K562 (cell line): Measurements from ENCODE around the gene ZDHHC11. TPM values are rescaled to one million over a fixed set of nuclear protein-coding genes. Genes with fewer than 3 reads are reported as not detected.

Experiments
- ATAC-seq: fragments of 200-7000 bp; cut with Tn5 transposase; 3 replicates; pipeline ENCODE4 v1.9.1; 2020; ENCODE audit warnings: moderate library complexity
- BruUV-seq: library from RNA; stranded (reverse); fragments of 400-500 nt; replicated peaks from 2 replicates; lab custom pipeline; 2021; lab: Mats Ljungman, UMichigan
- CTCF ChIA-PET: fragments of 300-600 bp; formaldehyde crosslinking; extraction: SDS; loops from one replicate; lab custom pipeline; 2021; ENCODE audit warnings: low intra/inter-chr PET ratio; lab: Yijun Ruan, JAX
- POLR2A ChIA-PET: fragments of 300-600, 350-650 bp; sonication (Branson Sonifier 250); formaldehyde crosslinking; extraction: SDS; loops from one replicate; lab custom pipeline; 2021; ENCODE audit warnings: antibody characterized with exemption, inconsistent platforms; lab: Yijun Ruan, JAX
- DNase-seq, 4 experiments: peaks; one replicate each; pipeline versions ENCODE4 v3.0.0 to v3.0.0-alpha.2; 2011 to 2018; ENCODE audit warnings: low spot score in 3 of 4, mixed read lengths in 3 of 4; ENCODE audit errors: extremely low read depth in 1 of 4
- FAIRE-seq: peaks from 2 replicates; lab custom pipeline; 2011; peaks lifted over from hg19 to GRCh38; lab: Jason Lieb, UNC
- H2AFZ ChIP-seq: 2 replicates; pipeline ENCODE4 v1.6.0; 2011; ENCODE audit warnings: low read depth, low read length, control low read depth, inconsistent platforms
- H3K27ac ChIP-seq: fragments of 200-600 bp; 3 replicates; pipeline ENCODE4 v1.8.0; 2011; ENCODE audit warnings: low read depth, mild to moderate bottlenecking, control low read depth, inconsistent platforms, low read length, moderate library complexity, mixed read lengths; ENCODE audit errors: extremely low read depth
- H3K27me3 ChIP-seq, 2 experiments: fragments of 300-600 bp in 1 of 2; 2 replicates in 1 of 2; 3 replicates in 1 of 2; pipeline versions ENCODE4 v1.6.0 to v1.8.0; 2011; ENCODE audit warnings: inconsistent platforms in 2 of 2, low read length in 2 of 2, mild to moderate bottlenecking in 1 of 2, mixed read lengths in 1 of 2, moderate library complexity in 1 of 2; ENCODE audit not compliant: control insufficient read depth in 2 of 2, insufficient read depth in 2 of 2
- H3K36me3 ChIP-seq: fragments of 300-600 bp; 3 replicates; pipeline ENCODE4 v1.8.0; 2011; ENCODE audit warnings: mild to moderate bottlenecking, low read length, inconsistent platforms; ENCODE audit not compliant: control insufficient read depth, insufficient read depth
- H3K4me1 ChIP-seq, 2 experiments: fragments of 200-600 bp in 1 of 2; replicated peaks in 1 of 2; 2 replicates in 1 of 2; 3 replicates in 1 of 2; pipeline versions ENCODE4 v1.5.1 to v1.8.0; 2011; ENCODE audit warnings: inconsistent platforms in 2 of 2, low read length in 2 of 2, mild to moderate bottlenecking in 1 of 2, mixed read lengths in 1 of 2, moderate library complexity in 1 of 2; ENCODE audit not compliant: control insufficient read depth in 2 of 2, insufficient read depth in 2 of 2
- H3K4me2 ChIP-seq: 2 replicates; pipeline ENCODE4 v1.6.1; 2011; ENCODE audit warnings: low read length, control low read depth, inconsistent platforms, mixed read lengths; ENCODE audit not compliant: insufficient read depth
- H3K4me3 ChIP-seq: fragments of 200-600 bp; sonication (generic), shearing (Covaris generic); 2 replicates; pipeline ENCODE4 v1.5.1; 2016; ENCODE audit warnings: control low read depth, inconsistent platforms
- H3K79me2 ChIP-seq: fragments of 200-600 bp; 3 replicates; pipeline ENCODE4 v1.8.0; 2011; ENCODE audit warnings: low read length, inconsistent platforms; ENCODE audit not compliant: control insufficient read depth, insufficient read depth
- H3K9ac ChIP-seq, 2 experiments: 2 replicates each; pipeline versions ENCODE4 v1.6.0 to v1.6.1; 2011; ENCODE audit warnings: low read depth in 2 of 2, low read length in 2 of 2, control low read depth in 1 of 2, inconsistent platforms in 1 of 2, mild to moderate bottlenecking in 1 of 2, mixed read lengths in 1 of 2; ENCODE audit not compliant: insufficient read depth in 1 of 2
- H3K9me1 ChIP-seq: one replicate; pipeline ENCODE4 v1.6.0; 2011; ENCODE audit warnings: inconsistent platforms, mild to moderate bottlenecking, low read length, moderate library complexity; ENCODE audit not compliant: control insufficient read depth, insufficient read depth
- H3K9me3 ChIP-seq: replicated peaks from 2 replicates; pipeline ENCODE4 v1.5.1; 2011; ENCODE audit warnings: low read depth, low read length, inconsistent platforms; ENCODE audit not compliant: control insufficient read depth, insufficient read depth
- H4K20me1 ChIP-seq: replicated peaks from 2 replicates; pipeline ENCODE4 v1.6.1; 2011; ENCODE audit warnings: low read length, inconsistent platforms, mixed read lengths; ENCODE audit not compliant: control insufficient read depth, insufficient read depth
- MAFK ChIP-seq: IDR thresholded peaks from 2 replicates; pipeline ENCODE4 v1.6.1; 2011; ENCODE audit warnings: low read length, improper control_type of control experiment
- MTA3 ChIP-seq: fragments of 450-650 bp; formaldehyde crosslinking; IDR thresholded peaks from 2 replicates; pipeline ENCODE4 v1.6.1; 2017; ENCODE audit warnings: mild to moderate bottlenecking, borderline replicate concordance
- POLR2G ChIP-seq: fragments of 200-400 bp; formaldehyde crosslinking; IDR thresholded peaks from 2 replicates; pipeline ENCODE4 v1.6.1; 2017; ENCODE audit warnings: low read depth, mild to moderate bottlenecking, antibody characterized with exemption, low read length, moderate library complexity
- RBFOX2 ChIP-seq: fragments of 200-400 bp; formaldehyde crosslinking; IDR thresholded peaks from 2 replicates; pipeline ENCODE4 v1.6.1; 2017; ENCODE audit warnings: low read depth, mild to moderate bottlenecking, low read length, moderate library complexity
- WGBS: fragments of 100-300 bp; shearing (Covaris generic); methylation state at CpG from one replicate; pipeline ENCODE4 v1.1.6; 2016; ENCODE audit warnings: low coverage, mixed read lengths; ENCODE audit not compliant: insufficient coverage; ENCODE audit errors: missing lambda C conversion rate; 5-methylcytosine and 5-hydroxymethylcytosine counted together
- in situ Hi-C: fragments of 300-500 bp; cut with MboI; formaldehyde crosslinking; loops from 4 replicates; pipeline ENCODE4 v1.15.0; 2018; ENCODE audit warnings: inconsistent platforms, mixed read lengths
- intact Hi-C: fragments of 100-400 bp; cut with micrococcal nuclease; formaldehyde crosslinking; loops from 2 replicates; pipeline ENCODE4 v1.14.2; 2022
- polyA plus RNA-seq, 8 experiments: library from polyadenylated mRNA; depleted of rRNA in 4 of 8; stranded (reverse) in 5 of 8; unstranded in 3 of 8; fragments of >200 nt; fragmentation: Nextera tagmentation in 2 of 8; fragmentation: Illumina TruSeq in 1 of 8; extraction: Ambion mirVana in 2 of 8; extraction: Trizol in 1 of 8; gene quantifications; 2 replicates each; pipeline versions ENCODE4 v1.2.1 to v1.2.3, GENCODE V29; 2011 to 2014; ENCODE audit warnings: inconsistent platforms in 1 of 8, missing spikeins in 1 of 8
- total RNA-seq, 7 experiments: library from RNA; depleted of rRNA in 6 of 7; stranded (reverse); fragments of >200 nt in 6 of 7; fragmentation: Illumina TruSeq in 2 of 7; extraction: Trizol in 2 of 7; gene quantifications; 2 replicates each; pipeline versions ENCODE4 v1.2.1 to v1.2.3, GENCODE V29; 2011 to 2021; ENCODE audit warnings: low replicate concordance in 1 of 7
- TF ChIP-seq, protein P1 (sequence below): fragments of 450-650 bp; conservative IDR thresholded peaks from 2 replicates; pipeline ENCODE4 v1.6.1; 2016; ENCODE audit warnings: missing genetic modification characterization, low read depth, mild to moderate bottlenecking, missing compliant biosample characterization, moderate library complexity
- TF ChIP-seq, protein P2 (sequence below): fragments of 450-650 bp; IDR thresholded peaks from 2 replicates; pipeline ENCODE4 v1.6.1; 2016

Gene ZDHHC11
- total and polyA plus RNA-seq, 9 of the 15 experiments (the other 6 are each of a cell fraction or from before 2014, with no cell fraction given): 0.07 to 2.3 (median 0.52) TPM

DNA sequence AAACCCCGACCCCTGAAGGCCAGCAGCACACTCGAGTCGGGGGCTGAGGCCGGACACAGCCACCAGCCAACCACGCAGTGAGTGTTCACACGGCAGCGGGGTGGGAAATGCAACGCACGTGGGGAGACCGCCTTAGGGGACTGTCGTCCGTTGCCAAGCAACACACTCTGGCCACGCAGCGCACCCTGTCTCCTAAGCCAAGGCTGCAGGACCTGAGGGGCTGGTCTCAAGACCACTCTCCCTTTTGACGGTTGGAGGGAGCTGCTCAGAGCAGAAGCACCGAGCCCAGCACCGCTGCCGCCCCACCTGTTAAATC is 34.3 kb upstream of the ZDHHC11 start:
- POLR2A ChIA-PET: interaction anchor here (0.5 kb wide), 1 partner anchor 46 kb away, joined by 3 read pairs; no protein-coding TSS in a partner anchor
- intact Hi-C loops: no loop called here
- DNase-seq: no peak
- WGBS: 99% methylated on average over 18 of the region's 18 CpGs
- FAIRE-seq: no peak
- Histone ChIP-seq H3K9me1 (no peaks in the 10 kb centered on the region), H3K36me3 (peaks cover 97% of the 10 kb centered on the region), H3K4me1 (peaks cover 2 to 26% of the 10 kb centered on the region in 2 experiments; a peak in 4 of 5 replicates), H3K27me3 (no peaks in the 10 kb centered on the region), H2AFZ (no peak overlapping the region), H3K4me2 (no peak overlapping the region), H3K9me3 (no peaks in the 10 kb centered on the region), H3K9ac (no peak overlapping the region; a peak in 1 of 4 replicates), H4K20me1 (peaks cover 20% of the 10 kb centered on the region; the same call in 1 of the 2 replicates), H3K79me2 (peaks cover 88% of the 10 kb centered on the region)
- no peak for ATAC-seq
- TF ChIP-seq MAFK (no peak), POLR2G (peak; percentile 69), MTA3 (no peak), RBFOX2 (peak; percentile 68; the same call in 1 of the 2 replicates)
- TF ChIP-seq, protein P1, sequence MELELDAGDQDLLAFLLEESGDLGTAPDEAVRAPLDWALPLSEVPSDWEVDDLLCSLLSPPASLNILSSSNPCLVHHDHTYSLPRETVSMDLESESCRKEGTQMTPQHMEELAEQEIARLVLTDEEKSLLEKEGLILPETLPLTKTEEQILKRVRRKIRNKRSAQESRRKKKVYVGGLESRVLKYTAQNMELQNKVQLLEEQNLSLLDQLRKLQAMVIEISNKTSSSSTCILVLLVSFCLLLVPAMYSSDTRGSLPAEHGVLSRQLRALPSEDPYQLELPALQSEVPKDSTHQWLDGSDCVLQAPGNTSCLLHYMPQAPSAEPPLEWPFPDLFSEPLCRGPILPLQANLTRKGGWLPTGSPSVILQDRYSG (tag): no peak
- TF ChIP-seq, protein P2, sequence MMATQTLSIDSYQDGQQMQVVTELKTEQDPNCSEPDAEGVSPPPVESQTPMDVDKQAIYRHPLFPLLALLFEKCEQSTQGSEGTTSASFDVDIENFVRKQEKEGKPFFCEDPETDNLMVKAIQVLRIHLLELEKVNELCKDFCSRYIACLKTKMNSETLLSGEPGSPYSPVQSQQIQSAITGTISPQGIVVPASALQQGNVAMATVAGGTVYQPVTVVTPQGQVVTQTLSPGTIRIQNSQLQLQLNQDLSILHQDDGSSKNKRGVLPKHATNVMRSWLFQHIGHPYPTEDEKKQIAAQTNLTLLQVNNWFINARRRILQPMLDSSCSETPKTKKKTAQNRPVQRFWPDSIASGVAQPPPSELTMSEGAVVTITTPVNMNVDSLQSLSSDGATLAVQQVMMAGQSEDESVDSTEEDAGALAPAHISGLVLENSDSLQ: no peak
- TF ChIP-seq, all 486 proteins: peak for 2
- CTCF ChIA-PET: no interaction called here
- Histone ChIP-seq H3K4me3 (no peak overlapping the region), H3K27ac (no peak overlapping the region)
- in situ Hi-C loops: no loop called here
- BruUV-seq: no TSS peak
